HepG2 (cell line): ENCODE measurements around the gene RAB11FIP5. TPM values are rescaled to one million over a fixed set of nuclear protein-coding genes. Genes with fewer than 3 reads are reported as not detected.

Experiments used
- BCL6 ChIP-seq: IDR thresholded peaks from 2 replicates; pipeline ENCODE4 v1.6.1; 2016; ENCODE audit warnings: missing genetic modification reagents, missing compliant biosample characterization
- CC2D1A ChIP-seq: sonication (generic); formaldehyde crosslinking; IDR thresholded peaks from 2 replicates; pipeline ENCODE4 v1.8.1; 2023; ENCODE audit warnings: mild to moderate bottlenecking, missing genetic modification reagents
- ELF1 ChIP-seq: sonication (generic); formaldehyde crosslinking; IDR thresholded peaks from 2 replicates; pipeline ENCODE4 v1.4.0; 2020; ENCODE audit warnings: missing genetic modification reagents
- ESRRA ChIP-seq: sonication (generic); formaldehyde crosslinking; IDR thresholded peaks from 2 replicates; pipeline ENCODE4 v1.5.1; 2020; ENCODE audit warnings: mild to moderate bottlenecking, low read depth, missing genetic modification reagents
- JUND ChIP-seq: sonication (generic); formaldehyde crosslinking; IDR thresholded peaks from 2 replicates; pipeline ENCODE4 v1.8.0; 2022; ENCODE audit warnings: mild to moderate bottlenecking, missing genetic modification reagents
- KDM2A ChIP-seq: sonication (generic); formaldehyde crosslinking; IDR thresholded peaks from 2 replicates; pipeline ENCODE4 v1.4.0; 2020; ENCODE audit warnings: low read depth, missing genetic modification reagents, borderline replicate concordance
- MAX ChIP-seq: IDR thresholded peaks from 2 replicates; pipeline ENCODE4 v1.6.1; 2012; ENCODE audit warnings: inconsistent platforms
- NFKB2 ChIP-seq: sonication (generic); formaldehyde crosslinking; IDR thresholded peaks from 2 replicates; pipeline ENCODE4 v1.4.0; 2020; ENCODE audit warnings: missing genetic modification reagents, borderline replicate concordance
- NR2F6 ChIP-seq, 2 experiments: IDR thresholded peaks; 2 replicates each; pipeline ENCODE4 v1.6.1; 2016; ENCODE audit warnings: antibody characterized with exemption in 1 of 2, mild to moderate bottlenecking in 1 of 2
- PHF21A ChIP-seq: sonication (generic); formaldehyde crosslinking; IDR thresholded peaks from 2 replicates; pipeline ENCODE4 v1.5.0; 2020; ENCODE audit warnings: mild to moderate bottlenecking, missing genetic modification reagents
- SMAD1 ChIP-seq: sonication (generic); formaldehyde crosslinking; IDR thresholded peaks from 2 replicates; pipeline ENCODE4 v1.4.0; 2020; ENCODE audit warnings: missing genetic modification reagents, low read depth, mild to moderate bottlenecking, borderline replicate concordance
- SP5 ChIP-seq: IDR thresholded peaks from 2 replicates; pipeline ENCODE4 v1.6.1; 2016; ENCODE audit warnings: low read depth, borderline replicate concordance
- ZBTB21 ChIP-seq: sonication (generic); formaldehyde crosslinking; IDR thresholded peaks from 2 replicates; pipeline ENCODE4 v1.4.0; 2020; ENCODE audit warnings: missing genetic modification reagents
- ZBTB46 ChIP-seq: sonication (generic); formaldehyde crosslinking; IDR thresholded peaks from 2 replicates; pipeline ENCODE4 v1.4.0; 2020; ENCODE audit warnings: mild to moderate bottlenecking, missing genetic modification reagents, borderline replicate concordance
- ZNF205 ChIP-seq: IDR thresholded peaks from 2 replicates; pipeline ENCODE4 v1.6.1; 2018; ENCODE audit warnings: missing biosample characterization, missing genetic modification reagents
- ZNF251 ChIP-seq: sonication (generic); formaldehyde crosslinking; IDR thresholded peaks from 2 replicates; pipeline ENCODE4 v1.9.0; 2021; ENCODE audit warnings: mild to moderate bottlenecking, missing genetic modification reagents
- ZNF441 ChIP-seq: sonication (generic); formaldehyde crosslinking; IDR thresholded peaks from 2 replicates; pipeline ENCODE4 v1.7.0; 2021; ENCODE audit warnings: missing genetic modification reagents, borderline replicate concordance
- ZNF552 ChIP-seq: sonication (generic); formaldehyde crosslinking; IDR thresholded peaks from 2 replicates; pipeline ENCODE4 v1.9.0; 2022; ENCODE audit warnings: missing genetic modification reagents, mild to moderate bottlenecking, borderline replicate concordance
- ZNF580 ChIP-seq: IDR thresholded peaks from 2 replicates; pipeline ENCODE4 v1.6.1; 2016; ENCODE audit warnings: low read depth, borderline replicate concordance
- ZNF629 ChIP-seq: sonication (generic); formaldehyde crosslinking; conservative IDR thresholded peaks from 2 replicates; pipeline ENCODE4 v1.5.0; 2020; ENCODE audit warnings: missing genetic modification reagents
- ZNF644 ChIP-seq: IDR thresholded peaks from 2 replicates; pipeline ENCODE4 v1.6.1; 2016; ENCODE audit warnings: low read depth
- ZNF7 ChIP-seq: IDR thresholded peaks from 2 replicates; pipeline ENCODE4 v1.6.1; 2016; ENCODE audit warnings: missing biosample characterization, missing genetic modification reagents
- ZNF746 ChIP-seq: sonication (generic); formaldehyde crosslinking; IDR thresholded peaks from 2 replicates; pipeline ENCODE4 v1.8.0; 2022; ENCODE audit warnings: mild to moderate bottlenecking, missing genetic modification reagents
- ZNF883 ChIP-seq: sonication (generic); formaldehyde crosslinking; IDR thresholded peaks from 2 replicates; pipeline ENCODE4 v1.5.1; 2020; ENCODE audit warnings: mild to moderate bottlenecking, missing genetic modification reagents; ENCODE audit errors: not compliant biosample characterization
- polyA plus RNA-seq, 8 experiments: library from polyadenylated mRNA; depleted of rRNA in 3 of 8; stranded (reverse) in 7 of 8; unstranded in 1 of 8; fragments of >200 nt; fragmentation: Illumina TruSeq in 4 of 8; extraction: Trizol in 4 of 8; gene quantifications; 2 replicates each; pipeline versions ENCODE4 v1.2.1 to v1.2.3, GENCODE V29; 2011 to 2016; ENCODE audit warnings: low read depth in 4 of 8, missing spikeins in 1 of 8, mixed read lengths in 1 of 8; ENCODE audit not compliant: insufficient read depth in 1 of 8
- total RNA-seq, 5 experiments: library from RNA; depleted of rRNA; stranded (reverse); fragments of >200 nt; fragmentation: Illumina TruSeq; extraction: Trizol; gene quantifications; 2 replicates each; pipeline ENCODE4 v1.2.3, GENCODE V29; 2016; ENCODE audit warnings: low read depth in 1 of 5
- TF ChIP-seq, protein P1 (sequence below): sonication (generic); formaldehyde crosslinking; IDR thresholded peaks from 2 replicates; pipeline ENCODE4 v1.4.0; 2020; ENCODE audit warnings: mild to moderate bottlenecking, missing genetic modification reagents

Gene RAB11FIP5
- total and polyA plus RNA-seq, 2 of the 13 experiments (the other 11 are each of a cell fraction or from before 2014, with no cell fraction given), result 9.4 to 22.9 TPM

DNA sequence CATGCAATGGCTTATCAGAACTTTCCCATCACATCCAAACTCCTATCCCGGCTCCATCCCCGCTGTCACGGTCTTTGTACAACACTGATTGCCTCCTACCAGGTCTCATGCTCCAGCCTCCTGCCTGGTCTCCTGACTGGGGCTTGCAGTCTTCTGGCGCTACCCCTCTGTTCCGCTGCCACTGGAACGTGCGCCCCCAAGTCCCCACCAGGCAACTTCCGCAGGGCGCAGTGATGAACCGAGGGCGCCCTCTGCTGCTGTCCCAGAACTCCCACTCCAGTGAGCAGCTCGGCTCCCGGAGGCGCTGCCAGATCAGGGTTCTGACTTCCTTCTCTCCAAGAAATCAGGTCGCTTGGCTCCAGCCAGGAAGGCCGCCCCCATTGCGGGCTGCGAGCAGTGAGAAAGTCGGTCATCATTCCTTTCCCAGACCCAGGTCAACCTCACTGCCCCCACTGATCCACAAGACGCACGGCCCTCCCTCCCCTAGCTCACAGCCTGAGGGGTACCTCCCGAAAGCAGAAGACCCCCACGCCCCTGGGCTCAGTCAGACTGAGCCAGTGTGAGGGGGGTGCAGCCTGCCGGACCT is 43.9 kb upstream of the RAB11FIP5 start (continued):
- TF ChIP-seq ESRRA (CRISPR knock-in tag), result no peak
- TF ChIP-seq ZNF580 (CRISPR knock-in tag), result peak; percentile 24; the same call in 1 of the 2 replicates
- TF ChIP-seq JUND (CRISPR knock-in tag), result no peak
- no peak for TF ChIP-seq ZBTB46 (CRISPR knock-in tag)
- TF ChIP-seq ZNF251 (CRISPR knock-in tag), result no peak
- TF ChIP-seq ZNF441 (CRISPR knock-in tag), result no peak
- peak; percentile 85; the same call in 1 of the 2 replicates for TF ChIP-seq KDM2A (CRISPR knock-in tag)
- no peak for TF ChIP-seq ZBTB21 (CRISPR knock-in tag)
- TF ChIP-seq ZNF746 (CRISPR knock-in tag), result no peak
- no peak for TF ChIP-seq PHF21A
- no peak for TF ChIP-seq CC2D1A
- TF ChIP-seq NFKB2 (CRISPR knock-in tag), result peak; percentile 65; the same call in 1 of the 2 replicates
- peak; percentile 76 for TF ChIP-seq ELF1 (CRISPR knock-in tag)
- 0 out of 2 replicates have a peak, but pooled peaks have one; percentile 16 for TF ChIP-seq ZNF205 (CRISPR knock-in tag)
- TF ChIP-seq ZNF552 (CRISPR knock-in tag), result no peak
- no peak for TF ChIP-seq SP5 (CRISPR knock-in tag)
- no peak for TF ChIP-seq ZNF7 (CRISPR knock-in tag)
- peak; percentile 36; the same call in 1 of the 2 replicates for TF ChIP-seq BCL6 (CRISPR knock-in tag)
- TF ChIP-seq NR2F6 (IDR thresholded peaks at IDR 0.05), result no peak
- peak; percentile 56; the same call in 1 of the 2 replicates for TF ChIP-seq NR2F6 (CRISPR knock-in tag; IDR thresholded peaks at IDR 0.05)
- TF ChIP-seq MAX, result peak; percentile 45; the same call in 1 of the 2 replicates
- no peak for TF ChIP-seq ZNF644 (CRISPR knock-in tag)
- TF ChIP-seq ZNF629, result no peak
- peak; percentile 35 for TF ChIP-seq ZNF883 (CRISPR knock-in tag)
- TF ChIP-seq SMAD1, result 0 out of 2 replicates have a peak, but pooled peaks have one; percentile 71
- TF ChIP-seq, protein P1, sequence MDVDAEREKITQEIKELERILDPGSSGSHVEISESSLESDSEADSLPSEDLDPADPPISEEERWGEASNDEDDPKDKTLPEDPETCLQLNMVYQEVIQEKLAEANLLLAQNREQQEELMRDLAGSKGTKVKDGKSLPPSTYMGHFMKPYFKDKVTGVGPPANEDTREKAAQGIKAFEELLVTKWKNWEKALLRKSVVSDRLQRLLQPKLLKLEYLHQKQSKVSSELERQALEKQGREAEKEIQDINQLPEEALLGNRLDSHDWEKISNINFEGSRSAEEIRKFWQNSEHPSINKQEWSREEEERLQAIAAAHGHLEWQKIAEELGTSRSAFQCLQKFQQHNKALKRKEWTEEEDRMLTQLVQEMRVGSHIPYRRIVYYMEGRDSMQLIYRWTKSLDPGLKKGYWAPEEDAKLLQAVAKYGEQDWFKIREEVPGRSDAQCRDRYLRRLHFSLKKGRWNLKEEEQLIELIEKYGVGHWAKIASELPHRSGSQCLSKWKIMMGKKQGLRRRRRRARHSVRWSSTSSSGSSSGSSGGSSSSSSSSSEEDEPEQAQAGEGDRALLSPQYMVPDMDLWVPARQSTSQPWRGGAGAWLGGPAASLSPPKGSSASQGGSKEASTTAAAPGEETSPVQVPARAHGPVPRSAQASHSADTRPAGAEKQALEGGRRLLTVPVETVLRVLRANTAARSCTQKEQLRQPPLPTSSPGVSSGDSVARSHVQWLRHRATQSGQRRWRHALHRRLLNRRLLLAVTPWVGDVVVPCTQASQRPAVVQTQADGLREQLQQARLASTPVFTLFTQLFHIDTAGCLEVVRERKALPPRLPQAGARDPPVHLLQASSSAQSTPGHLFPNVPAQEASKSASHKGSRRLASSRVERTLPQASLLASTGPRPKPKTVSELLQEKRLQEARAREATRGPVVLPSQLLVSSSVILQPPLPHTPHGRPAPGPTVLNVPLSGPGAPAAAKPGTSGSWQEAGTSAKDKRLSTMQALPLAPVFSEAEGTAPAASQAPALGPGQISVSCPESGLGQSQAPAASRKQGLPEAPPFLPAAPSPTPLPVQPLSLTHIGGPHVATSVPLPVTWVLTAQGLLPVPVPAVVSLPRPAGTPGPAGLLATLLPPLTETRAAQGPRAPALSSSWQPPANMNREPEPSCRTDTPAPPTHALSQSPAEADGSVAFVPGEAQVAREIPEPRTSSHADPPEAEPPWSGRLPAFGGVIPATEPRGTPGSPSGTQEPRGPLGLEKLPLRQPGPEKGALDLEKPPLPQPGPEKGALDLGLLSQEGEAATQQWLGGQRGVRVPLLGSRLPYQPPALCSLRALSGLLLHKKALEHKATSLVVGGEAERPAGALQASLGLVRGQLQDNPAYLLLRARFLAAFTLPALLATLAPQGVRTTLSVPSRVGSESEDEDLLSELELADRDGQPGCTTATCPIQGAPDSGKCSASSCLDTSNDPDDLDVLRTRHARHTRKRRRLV (CRISPR knock-in tag), result 0 out of 2 replicates have a peak, but pooled peaks have one; percentile 43
